SH-SY5Y (cell line): ENCODE results near the gene SKIC8.

Experiments
- GATA2 ChIP-seq: IDR thresholded peaks from 2 replicates; pipeline ENCODE4 v1.6.1; 2011; ENCODE audit warnings: mild to moderate bottlenecking, low read depth, low read length
- GATA3 ChIP-seq: IDR thresholded peaks from 2 replicates; pipeline ENCODE4 v1.6.1; 2011; ENCODE audit warnings: low read depth, mild to moderate bottlenecking, low read length, moderate library complexity

- TF ChIP-seq GATA2 (no peak), GATA3 (no peak)
Observed at GRCh38 chr15:78317145-78317836, 17.9 kb upstream of the SKIC8 start.
